ENCODE measurements around the gene TSPAN7.

The TSPAN7 gene

GRCh38 chrX:38651625-38652601 is 90.6 kb downstream of the TSPAN7 start:
- Histone ChIP-seq H3K27ac (no peak overlapping the region), H3K4me3 (no peak overlapping the region)
- no peak for DNase-seq (ENCODE audit: low spot score)
- TF ChIP-seq CTCF (IDR thresholded peaks at IDR 0.05), result no peak

- Histone ChIP-seq H3K4me3 (no peak overlapping the region), H3K27ac (no peak overlapping the region)
- DNase-seq (ENCODE audit: low spot score), result no peak
- TF ChIP-seq CTCF (IDR thresholded peaks at IDR 0.05), result no peak
These were observed 91.6 kb downstream of the TSPAN7 start for GRCh38 chrX:38652934-38653442.

- no peak overlapping the region for H3K4me3 ChIP-seq
- H3K27ac ChIP-seq, result no peak overlapping the region
- no peak for DNase-seq (ENCODE audit: low spot score)
- peak; percentile 22 for TF ChIP-seq CTCF (IDR thresholded peaks at IDR 0.05)
These were observed 93.0 kb downstream of the TSPAN7 start for GRCh38 chrX:38654302-38654701.

- no peak overlapping the region for H3K27ac ChIP-seq
- no peak for TF ChIP-seq CTCF (IDR thresholded peaks at IDR 0.05)
- H3K4me3 ChIP-seq, result no peak overlapping the region
- no peak for DNase-seq (ENCODE audit: low spot score)
These were observed 95.1 kb downstream of the TSPAN7 start for GRCh38 chrX:38656350-38656915.

GRCh38 chrX:38657562-38657961 is 96.2 kb downstream of the TSPAN7 start:
- Histone ChIP-seq H3K27ac (no peak overlapping the region), H3K4me3 (no peak overlapping the region)
- TF ChIP-seq CTCF (IDR thresholded peaks at IDR 0.05), result no peak
- no peak for DNase-seq (ENCODE audit: low spot score)

DNA sequence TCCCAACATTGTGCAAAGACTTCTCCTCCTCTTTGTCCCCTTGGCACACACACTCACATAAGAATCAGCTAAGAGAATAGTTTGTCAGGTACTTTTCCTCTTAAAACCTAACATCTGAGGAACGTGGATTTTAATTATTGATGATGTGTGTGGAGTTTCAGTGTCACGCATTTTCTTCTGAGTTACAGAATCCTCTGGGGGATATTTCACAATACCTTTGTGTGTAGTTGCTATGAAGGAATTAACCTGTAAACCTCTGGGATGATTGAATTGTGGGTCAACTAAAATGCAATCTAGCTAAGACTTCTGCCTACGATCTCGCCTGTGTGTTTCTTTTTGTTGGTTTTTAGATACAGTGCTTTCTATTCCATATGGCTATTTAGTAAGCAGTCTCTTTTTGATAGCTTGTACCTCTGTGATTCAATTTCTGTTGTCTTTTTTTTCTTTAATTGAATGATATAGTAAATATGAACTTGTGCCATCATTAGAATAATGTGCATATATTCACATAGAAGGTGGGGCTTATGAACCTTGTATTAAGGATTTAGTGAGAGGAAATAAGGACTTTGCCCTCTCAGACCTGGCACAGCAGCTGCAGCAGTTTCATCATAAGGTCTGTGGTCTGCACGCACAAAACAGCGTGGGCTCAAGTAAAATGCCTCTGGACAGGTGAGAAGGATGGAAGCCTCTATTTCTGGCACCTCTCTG is 99.2 kb downstream of the TSPAN7 start:
- TF ChIP-seq CTCF (IDR thresholded peaks at IDR 0.05), result no peak
- H3K27ac ChIP-seq, result no peak overlapping the region
- no peak for DNase-seq (ENCODE audit: low spot score)
- no peak overlapping the region for H3K4me3 ChIP-seq

Data from coronary artery (tissue), 2 donors.